Astrocyte (in vitro differentiated cells and primary cell): ENCODE data around the gene PPT1. TPM values are rescaled to one million over a fixed set of nuclear protein-coding genes. Genes with fewer than 3 reads are reported as not detected.

ENCODE experiments used
- DNase-seq: peaks from one replicate; pipeline ENCODE4 v3.0.0-alpha.2; 2010; ENCODE audit warnings: low read depth
- FAIRE-seq: peaks from 2 replicates; lab custom pipeline; 2011; peaks lifted over from hg19 to GRCh38; lab: Jason Lieb, UNC
- H2AFZ ChIP-seq: 2 replicates; pipeline ENCODE4 v1.6.0; 2012; ENCODE audit warnings: low read depth, low read length, inconsistent platforms
- H3K27ac ChIP-seq: 2 replicates; pipeline ENCODE4 v1.5.1; 2011; ENCODE audit warnings: low read depth, low read length, inconsistent platforms
- H3K27me3 ChIP-seq: 2 replicates; pipeline ENCODE4 v1.6.0; 2011; ENCODE audit warnings: low read length, inconsistent platforms; ENCODE audit not compliant: insufficient read depth
- H3K36me3 ChIP-seq: 2 replicates; pipeline ENCODE4 v1.5.1; 2011; ENCODE audit warnings: low read length, inconsistent platforms; ENCODE audit not compliant: insufficient read depth
- H3K4me1 ChIP-seq: 2 replicates; pipeline ENCODE4 v1.5.1; 2011; ENCODE audit warnings: low read length, inconsistent platforms; ENCODE audit not compliant: insufficient read depth
- H3K4me2 ChIP-seq: 2 replicates; pipeline ENCODE4 v1.6.0; 2012; ENCODE audit warnings: low read length, inconsistent platforms
- H3K4me3 ChIP-seq: 2 replicates; pipeline ENCODE4 v1.5.1; 2011; ENCODE audit warnings: low read depth, mild to moderate bottlenecking, low read length, inconsistent platforms; ENCODE audit not compliant: insufficient read depth
- H3K79me2 ChIP-seq: 2 replicates; pipeline ENCODE4 v1.6.0; 2012; ENCODE audit warnings: mild to moderate bottlenecking, low read length, inconsistent platforms; ENCODE audit not compliant: insufficient read depth
- H3K9ac ChIP-seq: 2 replicates; pipeline ENCODE4 v1.6.0; 2012; ENCODE audit warnings: mild to moderate bottlenecking, low read length, inconsistent platforms
- H3K9me3 ChIP-seq: 2 replicates; pipeline ENCODE4 v1.5.1; 2012; ENCODE audit warnings: low read depth, mild to moderate bottlenecking, low read length, inconsistent platforms; ENCODE audit not compliant: insufficient read depth
- H4K20me1 ChIP-seq: 2 replicates; pipeline ENCODE4 v1.6.0; 2012; ENCODE audit warnings: low read length, inconsistent platforms; ENCODE audit not compliant: insufficient read depth
- H3K27ac Mint-ChIP-seq: one replicate; pipeline ENCODE4 v1.8.0; 2021; ENCODE audit warnings: mild to moderate bottlenecking, mixed read lengths; ENCODE audit not compliant: unreplicated experiment
- H3K27me3 Mint-ChIP-seq: one replicate; pipeline ENCODE4 v1.8.0; 2021; ENCODE audit warnings: low read depth, mixed read lengths; ENCODE audit not compliant: unreplicated experiment
- H3K36me3 Mint-ChIP-seq: one replicate; pipeline ENCODE4 v1.8.0; 2021; ENCODE audit warnings: low read depth, mixed read lengths; ENCODE audit not compliant: unreplicated experiment
- H3K4me1 Mint-ChIP-seq: one replicate; pipeline ENCODE4 v1.8.0; 2021; ENCODE audit warnings: low read depth, mixed read lengths; ENCODE audit not compliant: unreplicated experiment
- H3K4me3 Mint-ChIP-seq: one replicate; pipeline ENCODE4 v1.8.0; 2021; ENCODE audit warnings: mild to moderate bottlenecking, moderate library complexity, mixed read lengths; ENCODE audit not compliant: unreplicated experiment
- H3K9me3 Mint-ChIP-seq: one replicate; pipeline ENCODE4 v1.8.0; 2021; ENCODE audit warnings: mild to moderate bottlenecking, mixed read lengths; ENCODE audit not compliant: unreplicated experiment
- CTCF ChIP-seq: IDR thresholded peaks from 2 replicates; pipeline ENCODE4 v1.5.1; 2011; ENCODE audit warnings: low read depth, mild to moderate bottlenecking, inconsistent platforms, low read length, moderate library complexity; ENCODE audit not compliant: insufficient read depth
- EZH2 ChIP-seq: IDR thresholded peaks from 2 replicates; pipeline ENCODE4 v1.6.1; 2012; ENCODE audit warnings: mild to moderate bottlenecking, low read length, inconsistent platforms; ENCODE audit not compliant: insufficient read depth
- total RNA-seq: library from RNA; stranded (reverse); gene quantifications from 2 replicates; pipeline ENCODE4 v1.2.1, GENCODE V29; 2021

PPT1 gene
- total RNA-seq, 1 donor from 2014 or later: 33.1 TPM

DNA sequence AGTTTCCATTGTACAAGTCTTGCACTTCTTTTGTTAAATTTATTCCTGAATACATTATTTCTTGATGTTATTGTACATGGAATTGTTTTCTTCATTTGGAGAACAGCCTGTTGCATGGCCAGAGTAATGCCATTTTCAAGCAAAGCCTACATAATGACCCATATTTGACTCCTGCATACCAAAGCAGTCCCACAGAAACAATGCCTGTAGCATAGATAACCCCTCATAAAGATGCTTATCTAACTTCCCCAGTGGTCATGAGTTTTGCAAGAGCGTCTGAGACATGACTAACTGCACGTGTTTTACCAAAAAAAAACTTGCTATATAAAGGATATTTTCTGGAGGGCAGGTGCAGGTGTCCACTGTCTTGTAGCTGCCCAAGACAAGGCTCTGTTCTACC lies 33.8 kb upstream of the PPT1 start:
- Histone ChIP-seq H3K9me3 (no peaks in the 10 kb centered on the region), H3K79me2 (no peaks in the 10 kb centered on the region), H3K4me2 (no peak overlapping the region), H2AFZ (no peak overlapping the region), H3K27me3 (peaks cover 9% of the 10 kb centered on the region), H3K9ac (no peak overlapping the region), H3K4me1 (peaks cover 4% of the 10 kb centered on the region), H3K27ac (no peak overlapping the region), H3K4me3 (no peak overlapping the region), H4K20me1 (no peaks in the 10 kb centered on the region), H3K36me3 (no peaks in the 10 kb centered on the region)
- no peaks in the 10 kb centered on the region for H3K4me1 Mint-ChIP-seq
- no peak for DNase-seq
- H3K9me3 Mint-ChIP-seq: peaks cover 4% of the 10 kb centered on the region
- no peak for TF ChIP-seq EZH2
- TF ChIP-seq CTCF: no peak
- no peak overlapping the region for H3K4me3 Mint-ChIP-seq
- H3K27ac Mint-ChIP-seq: no peak overlapping the region
- peaks cover 2% of the 10 kb centered on the region for H3K27me3 Mint-ChIP-seq
- peak; percentile 17 for FAIRE-seq
- no peaks in the 10 kb centered on the region for H3K36me3 Mint-ChIP-seq

DNA sequence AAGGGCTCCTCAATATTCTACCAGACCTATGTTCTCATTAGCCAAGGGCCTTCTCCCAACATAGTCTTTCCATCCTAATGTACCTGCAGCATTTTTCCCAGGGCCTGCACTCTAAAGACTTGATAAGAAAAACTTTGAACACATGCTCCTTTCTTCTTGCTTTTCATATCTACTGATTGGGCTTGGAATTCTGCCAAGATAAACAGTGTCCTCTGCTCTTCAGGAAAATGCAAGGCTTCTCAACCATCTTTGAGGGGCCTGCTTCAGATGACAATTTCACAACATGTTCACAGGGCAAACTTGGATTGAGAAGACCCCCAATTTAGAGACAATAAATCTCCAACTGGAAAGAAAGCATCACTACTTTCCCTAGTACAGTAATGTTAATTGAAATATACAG lies 25.8 kb upstream of the PPT1 start:
- H3K4me2 ChIP-seq: no peak overlapping the region
- FAIRE-seq: no peak
- Mint-ChIP-seq H3K36me3 (no peaks in the 10 kb centered on the region), H3K9me3 (no peaks in the 10 kb centered on the region), H3K4me3 (no peak overlapping the region), H3K27me3 (peaks cover 19% of the 10 kb centered on the region), H3K4me1 (no peaks in the 10 kb centered on the region), H3K27ac (no peak overlapping the region)
- no peaks in the 10 kb centered on the region for H3K9me3 ChIP-seq
- no peak for DNase-seq
- H4K20me1 ChIP-seq: no peaks in the 10 kb centered on the region
- H3K9ac ChIP-seq: no peak overlapping the region
- no peak overlapping the region for H2AFZ ChIP-seq
- no peaks in the 10 kb centered on the region for H3K4me1 ChIP-seq
- H3K4me3 ChIP-seq: no peak overlapping the region
- TF ChIP-seq EZH2 (no peak), CTCF (no peak)
- H3K36me3 ChIP-seq: no peaks in the 10 kb centered on the region
- H3K27ac ChIP-seq: no peak overlapping the region
- no peaks in the 10 kb centered on the region for H3K79me2 ChIP-seq
- H3K27me3 ChIP-seq: peaks cover 6% of the 10 kb centered on the region

- no peak overlapping the region for H3K4me2 ChIP-seq
- H3K4me1 ChIP-seq: no peaks in the 10 kb centered on the region
- H3K36me3 Mint-ChIP-seq: no peaks in the 10 kb centered on the region
- H4K20me1 ChIP-seq: no peaks in the 10 kb centered on the region
- no peak overlapping the region for H3K4me3 ChIP-seq
- peaks cover 34% of the 10 kb centered on the region for H3K27me3 Mint-ChIP-seq
- no peaks in the 10 kb centered on the region for H3K79me2 ChIP-seq
- H3K27me3 ChIP-seq: peaks cover 12% of the 10 kb centered on the region
- no peak overlapping the region for H2AFZ ChIP-seq
- no peaks in the 10 kb centered on the region for H3K36me3 ChIP-seq
- DNase-seq (no peak), FAIRE-seq (no peak)
- TF ChIP-seq CTCF (no peak), EZH2 (no peak)
- no peak overlapping the region for H3K4me3 Mint-ChIP-seq
- no peak overlapping the region for H3K9ac ChIP-seq
- H3K9me3 Mint-ChIP-seq: no peaks in the 10 kb centered on the region
- H3K27ac ChIP-seq: no peak overlapping the region
- no peak overlapping the region for H3K27ac Mint-ChIP-seq
- no peaks in the 10 kb centered on the region for H3K9me3 ChIP-seq
- H3K4me1 Mint-ChIP-seq: no peaks in the 10 kb centered on the region
Observed at GRCh38 chr1:40120128-40120527, 23.1 kb upstream of the PPT1 start.
